ENCODE data around the gene RASAL1.

Gene RASAL1

GRCh38 chr12:113161415-113162016 lies 26.0 kb upstream of the RASAL1 start:
- no peak for TF ChIP-seq CTCF (IDR thresholded peaks at IDR 0.05; ENCODE audit: borderline replicate concordance, insufficient read depth, low read depth, low read length)
- no peak overlapping the region for H3K4me3 ChIP-seq (ENCODE audit: low read depth, low read length)

GRCh38 chr12:113159937-113160336 lies 24.4 kb upstream of the RASAL1 start:
- H3K4me3 ChIP-seq (ENCODE audit: low read depth, low read length), result no peak overlapping the region
- TF ChIP-seq CTCF (IDR thresholded peaks at IDR 0.05; ENCODE audit: borderline replicate concordance, insufficient read depth, low read depth, low read length), result no peak

- TF ChIP-seq CTCF (IDR thresholded peaks at IDR 0.05; ENCODE audit: borderline replicate concordance, insufficient read depth, low read depth, low read length), result no peak
- H3K4me3 ChIP-seq (ENCODE audit: low read depth, low read length), result no peak overlapping the region
Observed at GRCh38 chr12:113158439-113159203, 23.1 kb upstream of the RASAL1 start.

- H3K4me3 ChIP-seq (ENCODE audit: low read depth, low read length), result no peak overlapping the region
- no peak for TF ChIP-seq CTCF (IDR thresholded peaks at IDR 0.05; ENCODE audit: borderline replicate concordance, insufficient read depth, low read depth, low read length)
Observed at GRCh38 chr12:113157218-113157859, 21.8 kb upstream of the RASAL1 start.

- TF ChIP-seq CTCF (IDR thresholded peaks at IDR 0.05; ENCODE audit: borderline replicate concordance, insufficient read depth, low read depth, low read length), result no peak
- no peak overlapping the region for H3K4me3 ChIP-seq (ENCODE audit: low read depth, low read length)
Observed at GRCh38 chr12:113155646-113156045, 20.1 kb upstream of the RASAL1 start.

- H3K4me3 ChIP-seq (ENCODE audit: low read depth, low read length), result no peak overlapping the region
- TF ChIP-seq CTCF (IDR thresholded peaks at IDR 0.05; ENCODE audit: borderline replicate concordance, insufficient read depth, low read depth, low read length), result no peak
Observed at GRCh38 chr12:113155060-113155459, 19.5 kb upstream of the RASAL1 start.

All from GM12875 (cell line).